Mucosa of descending colon (tissue), 3 donors: ENCODE data around the gene MAPKAPK3. TPM values are rescaled to one million over a fixed set of nuclear protein-coding genes. Genes with fewer than 3 reads are reported as not detected.
A peak's percentile ranks its signal among the peaks of the same experiment; 100 is the strongest.

Experiments used
- ATAC-seq: fragments of 200-7000 bp; cut with Tn5 transposase; one replicate; pipeline ENCODE4 v1.9.1; 2020; ENCODE audit warnings: mild to moderate bottlenecking, moderate library complexity
- DNase-seq, 3 donors: peaks; one replicate each; pipeline ENCODE4 v3.0.0-alpha.2; 2020
- H3K36me3 ChIP-seq: fragments of 200-600 bp; one replicate; pipeline ENCODE4 v1.8.0; 2021; ENCODE audit warnings: low read depth, mild to moderate bottlenecking
- H3K4me1 ChIP-seq: fragments of 200-600 bp; one replicate; pipeline ENCODE4 v1.8.0; 2021; ENCODE audit warnings: low read depth, mild to moderate bottlenecking
- H3K4me3 ChIP-seq: fragments of 200-600 bp; one replicate; pipeline ENCODE4 v1.8.0; 2021; ENCODE audit warnings: mild to moderate bottlenecking
- H3K9me3 ChIP-seq: fragments of 200-600 bp; one replicate; pipeline ENCODE4 v1.8.0; 2021; ENCODE audit warnings: mild to moderate bottlenecking
- intact Hi-C, 2 donors: fragments of 100-400 bp; cut with DNase I in 1 of 2; cut with micrococcal nuclease in 1 of 2; formaldehyde crosslinking; loops; one replicate each; pipeline versions ENCODE4 v1.11.0 to v1.11.1; 2022; cut with DNase I, micrococcal nuclease
- microRNA-seq: library from miRNA; unstranded; fragments of <30 nt; microRNA quantifications from one replicate; pipeline ENCODE4, GENCODE V29; 2019
- total RNA-seq, 3 donors: library from RNA; stranded (reverse); fragmentation: NEBNext Ultra II Directional in 2 of 3; extraction: Animal tissue kit (Norgen Biotek cat#: 25700) in 2 of 3; gene quantifications; one replicate each; pipeline versions ENCODE4 v1.2.1 to v1.2.4, GENCODE V29; 2021 to 2023
- TF ChIP-seq, protein P1 (sequence below): fragments of 200-600 bp; IDR thresholded peaks from one replicate; pipeline ENCODE4 v1.8.0; 2022; ENCODE audit warnings: antibody characterized with exemption, mild to moderate bottlenecking
- donor health status: DM: no; HTN: no; CAD: no; lungs with moderate emphysema.
- donor health status: DM: no; HTN: no; CAD: no.
- donor health status: DM: no; HTN: yes; CAD: no.

Gene MAPKAPK3
- total RNA-seq, 3 donors from 2014 or later = 21.5 to 33.5 (median 25.5) TPM

DNA sequence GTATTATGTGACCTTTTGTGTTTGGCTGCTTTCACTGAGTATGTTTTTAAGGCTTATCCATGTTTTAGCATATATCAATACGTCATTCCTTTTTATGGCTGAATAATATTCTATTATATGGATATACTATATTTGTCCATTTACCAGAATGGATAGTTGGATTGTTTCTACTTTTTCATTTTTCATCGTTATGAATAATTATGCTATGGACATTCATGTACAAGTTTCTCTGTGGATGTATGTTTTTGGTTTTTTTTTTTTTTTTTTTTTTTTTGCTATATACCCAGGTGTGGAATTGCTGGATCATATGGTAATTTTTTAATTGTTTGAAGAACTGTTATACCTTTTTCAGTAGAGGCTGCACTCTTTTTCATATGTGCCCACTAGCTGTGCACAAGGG lies 81.3 kb downstream of the MAPKAPK3 start:
- Histone ChIP-seq H3K36me3 (no peaks in the 10 kb centered on the region), H3K4me3 (no peak overlapping the region), H3K9me3 (peaks cover 9% of the 10 kb centered on the region), H3K4me1 (no peaks in the 10 kb centered on the region)
- intact Hi-C loops = no loop called here
- ATAC-seq = no peak
- TF ChIP-seq, protein P1, sequence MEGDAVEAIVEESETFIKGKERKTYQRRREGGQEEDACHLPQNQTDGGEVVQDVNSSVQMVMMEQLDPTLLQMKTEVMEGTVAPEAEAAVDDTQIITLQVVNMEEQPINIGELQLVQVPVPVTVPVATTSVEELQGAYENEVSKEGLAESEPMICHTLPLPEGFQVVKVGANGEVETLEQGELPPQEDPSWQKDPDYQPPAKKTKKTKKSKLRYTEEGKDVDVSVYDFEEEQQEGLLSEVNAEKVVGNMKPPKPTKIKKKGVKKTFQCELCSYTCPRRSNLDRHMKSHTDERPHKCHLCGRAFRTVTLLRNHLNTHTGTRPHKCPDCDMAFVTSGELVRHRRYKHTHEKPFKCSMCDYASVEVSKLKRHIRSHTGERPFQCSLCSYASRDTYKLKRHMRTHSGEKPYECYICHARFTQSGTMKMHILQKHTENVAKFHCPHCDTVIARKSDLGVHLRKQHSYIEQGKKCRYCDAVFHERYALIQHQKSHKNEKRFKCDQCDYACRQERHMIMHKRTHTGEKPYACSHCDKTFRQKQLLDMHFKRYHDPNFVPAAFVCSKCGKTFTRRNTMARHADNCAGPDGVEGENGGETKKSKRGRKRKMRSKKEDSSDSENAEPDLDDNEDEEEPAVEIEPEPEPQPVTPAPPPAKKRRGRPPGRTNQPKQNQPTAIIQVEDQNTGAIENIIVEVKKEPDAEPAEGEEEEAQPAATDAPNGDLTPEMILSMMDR = no peak
- DNase-seq = no peak

Small RNAs within 50 kb of the gene (microRNA-seq; reads per million reads assigned to microRNA genes)
- 3.7 reads per million, percentile 17 among the genes with 10 or more reads in this experiment for gene MIR4787

Other genes starting within 250 kb of the MAPKAPK3 start
- gene CACNA2D2, start 113.5 kb upstream of the MAPKAPK3 start, total RNA-seq = 1 to 10 TPM; 1.5 to 4.9 (median 3.8) TPM
- 10 to 100 TPM in 1 of 3 donors, 1 to 10 TPM in 2; 1.5 to 14.1 (median 2.5) TPM for gene C3orf18, start 49.4 kb upstream of the MAPKAPK3 start, total RNA-seq
- 10 to 100 TPM; 19.7 to 29.9 (median 22.6) TPM for gene HEMK1, start 47.6 kb upstream of the MAPKAPK3 start, total RNA-seq
- 10 to 100 TPM; 12.7 to 21.4 (median 19.2) TPM for gene CISH, start 5.4 kb upstream of the MAPKAPK3 start, total RNA-seq
- 1 to 10 TPM in 1 of 3 donors, under 1 TPM in 2; 0.17 to 6.1 (median 0.20) TPM for gene DOCK3, start 57.8 kb downstream of the MAPKAPK3 start, total RNA-seq